ENCODE measurements around the gene GALNT18.

Gene GALNT18

GRCh38 chr11:11500744-11501487, 120.9 kb downstream of the GALNT18 start:
- no peak overlapping the region for H3K4me3 ChIP-seq (ENCODE audit: low read length)
- TF ChIP-seq, protein P1, sequence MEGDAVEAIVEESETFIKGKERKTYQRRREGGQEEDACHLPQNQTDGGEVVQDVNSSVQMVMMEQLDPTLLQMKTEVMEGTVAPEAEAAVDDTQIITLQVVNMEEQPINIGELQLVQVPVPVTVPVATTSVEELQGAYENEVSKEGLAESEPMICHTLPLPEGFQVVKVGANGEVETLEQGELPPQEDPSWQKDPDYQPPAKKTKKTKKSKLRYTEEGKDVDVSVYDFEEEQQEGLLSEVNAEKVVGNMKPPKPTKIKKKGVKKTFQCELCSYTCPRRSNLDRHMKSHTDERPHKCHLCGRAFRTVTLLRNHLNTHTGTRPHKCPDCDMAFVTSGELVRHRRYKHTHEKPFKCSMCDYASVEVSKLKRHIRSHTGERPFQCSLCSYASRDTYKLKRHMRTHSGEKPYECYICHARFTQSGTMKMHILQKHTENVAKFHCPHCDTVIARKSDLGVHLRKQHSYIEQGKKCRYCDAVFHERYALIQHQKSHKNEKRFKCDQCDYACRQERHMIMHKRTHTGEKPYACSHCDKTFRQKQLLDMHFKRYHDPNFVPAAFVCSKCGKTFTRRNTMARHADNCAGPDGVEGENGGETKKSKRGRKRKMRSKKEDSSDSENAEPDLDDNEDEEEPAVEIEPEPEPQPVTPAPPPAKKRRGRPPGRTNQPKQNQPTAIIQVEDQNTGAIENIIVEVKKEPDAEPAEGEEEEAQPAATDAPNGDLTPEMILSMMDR (IDR thresholded peaks at IDR 0.05; ENCODE audit: insufficient read depth, low read depth, low read length, missing control alignments): no peak
- no peak for DNase-seq (ENCODE audit: low read depth)

DNA sequence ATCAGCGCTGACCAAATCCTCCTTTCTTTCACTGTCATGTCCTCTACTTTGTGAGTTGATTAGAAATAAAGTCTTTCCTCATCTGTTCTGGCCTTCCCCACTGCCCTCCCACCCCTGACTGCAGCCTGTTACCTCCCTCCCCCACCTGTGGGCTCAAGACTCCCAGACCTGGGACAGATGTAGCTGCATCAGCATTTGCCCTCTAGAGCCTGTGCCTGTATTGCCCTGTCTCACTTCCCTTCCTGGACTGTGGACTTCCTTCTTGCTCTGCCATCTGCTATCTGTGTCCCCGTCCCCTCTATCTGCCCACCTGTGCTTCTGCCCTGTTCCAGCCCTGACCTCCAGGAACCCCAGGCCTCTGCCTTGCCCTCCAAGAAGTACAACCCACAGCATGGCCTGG, 122.5 kb downstream of the GALNT18 start:
- no peak for DNase-seq (ENCODE audit: low read depth)
- H3K4me3 ChIP-seq (ENCODE audit: low read length): no peak overlapping the region
- TF ChIP-seq, protein P1 (IDR thresholded peaks at IDR 0.05; ENCODE audit: insufficient read depth, low read depth, low read length, missing control alignments): no peak

DNA sequence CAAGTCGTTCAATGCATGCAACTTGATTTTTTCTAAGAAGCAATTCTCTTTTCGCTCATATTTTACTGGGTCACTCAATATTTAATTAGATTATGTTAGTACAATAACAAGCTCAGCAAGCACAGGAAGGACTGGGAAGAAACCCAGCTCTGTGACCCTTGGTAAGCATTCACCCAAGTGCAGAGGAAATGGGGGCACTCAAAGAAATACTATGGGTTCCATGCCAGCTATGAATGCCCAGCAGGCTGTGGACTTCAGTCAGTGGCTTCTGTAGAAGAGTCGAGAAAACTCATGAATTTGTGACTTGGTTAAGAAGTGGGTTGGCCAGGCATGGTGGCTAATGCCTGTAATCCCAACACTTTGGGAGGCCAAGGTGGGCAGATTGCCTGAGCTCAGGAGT, 123.6 kb downstream of the GALNT18 start:
- DNase-seq (ENCODE audit: low read depth): no peak
- H3K4me3 ChIP-seq (ENCODE audit: low read length): no peak overlapping the region
- TF ChIP-seq, protein P1 (IDR thresholded peaks at IDR 0.05; ENCODE audit: insufficient read depth, low read depth, low read length, missing control alignments): no peak

GRCh38 chr11:11496879-11497278, 124.9 kb downstream of the GALNT18 start:
- no peak overlapping the region for H3K4me3 ChIP-seq (ENCODE audit: low read length)
- no peak for DNase-seq (ENCODE audit: low read depth)
- TF ChIP-seq, protein P1 (IDR thresholded peaks at IDR 0.05; ENCODE audit: insufficient read depth, low read depth, low read length, missing control alignments): no peak

DNA sequence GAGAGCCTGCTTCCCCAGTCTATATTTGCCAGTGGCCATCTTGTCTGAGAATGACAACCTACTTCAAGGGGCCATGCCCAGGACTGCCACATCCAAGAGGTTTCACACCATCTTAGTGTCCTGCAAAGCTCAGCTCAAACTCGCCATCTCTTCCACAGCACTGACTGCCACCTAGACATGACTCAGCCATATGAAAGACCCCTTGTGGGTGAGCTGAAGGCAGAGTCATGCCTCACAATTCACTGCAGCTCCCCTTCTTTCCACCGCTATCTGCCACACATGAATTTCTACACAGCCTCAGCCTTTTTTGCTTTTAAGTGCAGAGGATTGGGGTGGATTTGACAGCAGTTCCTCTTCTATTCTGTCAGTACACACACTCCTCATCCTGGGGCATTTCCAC, 127.5 kb downstream of the GALNT18 start:
- H3K4me3 ChIP-seq (ENCODE audit: low read length): no peak overlapping the region
- TF ChIP-seq, protein P1 (IDR thresholded peaks at IDR 0.05; ENCODE audit: insufficient read depth, low read depth, low read length, missing control alignments): no peak
- no peak for DNase-seq (ENCODE audit: low read depth)

- no peak overlapping the region for H3K4me3 ChIP-seq (ENCODE audit: low read length)
- no peak for DNase-seq (ENCODE audit: low read depth)
- TF ChIP-seq, protein P1 (IDR thresholded peaks at IDR 0.05; ENCODE audit: insufficient read depth, low read depth, low read length, missing control alignments): no peak
These were observed 128.1 kb downstream of the GALNT18 start for GRCh38 chr11:11493698-11494097.

- TF ChIP-seq, protein P1 (IDR thresholded peaks at IDR 0.05; ENCODE audit: insufficient read depth, low read depth, low read length, missing control alignments): no peak
- H3K4me3 ChIP-seq (ENCODE audit: low read length): no peak overlapping the region
- no peak for DNase-seq (ENCODE audit: low read depth)
These were observed 130.2 kb downstream of the GALNT18 start for GRCh38 chr11:11491589-11491988.

Data from epithelial cell of esophagus (primary cell).